Left renal pelvis (tissue), 4 donors: ENCODE data around the gene RIPK1. TPM values are rescaled to one million over a fixed set of nuclear protein-coding genes. Genes with fewer than 3 reads are reported as not detected.

Source experiments
- DNase-seq, 4 donors: peaks; one replicate each; pipeline ENCODE4 v3.0.0-alpha.2; 2013; ENCODE audit warnings: low read depth in 4 of 4, low spot score in 3 of 4
- polyA plus RNA-seq, 4 donors: library from polyadenylated mRNA; unstranded; fragments of 120-200 nt; gene quantifications; one replicate each; pipeline ENCODE4 v1.2.1, GENCODE V29; 2013; ENCODE audit not compliant: insufficient read length in 4 of 4

Gene RIPK1
- polyA plus RNA-seq, 4 donors = 20.7 to 27.7 (median 25.7) TPM

DNA sequence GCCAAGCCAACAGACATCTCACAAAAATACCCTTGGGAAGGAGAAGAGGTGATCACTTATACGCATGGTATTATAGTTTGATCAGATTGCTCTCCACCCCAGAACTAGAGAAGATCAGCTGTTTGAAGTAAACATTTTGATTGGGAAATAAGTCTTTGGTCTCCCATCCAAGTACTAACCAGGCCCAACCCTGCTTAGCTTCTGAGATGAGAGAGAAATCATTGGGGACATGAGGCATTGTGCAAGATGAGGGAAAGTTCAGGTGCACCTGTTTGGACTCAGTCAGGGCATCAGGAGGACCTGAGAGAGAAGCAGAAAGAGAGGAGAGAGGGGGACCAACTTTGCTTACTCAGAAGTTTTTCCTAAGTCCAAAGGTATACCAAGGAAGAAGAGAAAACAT is 11.4 kb downstream of the RIPK1 start:
- no peak for DNase-seq

DNA sequence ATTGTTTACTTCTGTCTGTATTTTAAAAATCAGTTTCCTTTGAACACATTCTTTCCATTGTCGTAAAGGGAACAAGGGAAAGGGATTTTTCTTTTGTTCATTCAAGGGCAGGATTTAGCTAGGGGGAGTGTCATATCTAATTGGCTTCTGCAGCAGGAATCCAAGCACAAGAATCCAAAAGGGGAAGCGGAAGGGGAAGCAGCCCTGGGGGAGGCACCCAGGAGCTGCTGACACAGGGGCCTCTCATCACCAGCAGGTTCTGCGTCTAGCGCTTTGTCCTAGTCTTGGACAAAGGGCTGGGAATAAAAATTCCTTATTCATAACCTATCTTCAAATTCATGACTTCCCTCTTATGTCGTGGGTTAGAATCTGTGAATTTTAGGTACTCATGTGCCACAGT is 13.7 kb downstream of the RIPK1 start:
- DNase-seq = no peak

DNA sequence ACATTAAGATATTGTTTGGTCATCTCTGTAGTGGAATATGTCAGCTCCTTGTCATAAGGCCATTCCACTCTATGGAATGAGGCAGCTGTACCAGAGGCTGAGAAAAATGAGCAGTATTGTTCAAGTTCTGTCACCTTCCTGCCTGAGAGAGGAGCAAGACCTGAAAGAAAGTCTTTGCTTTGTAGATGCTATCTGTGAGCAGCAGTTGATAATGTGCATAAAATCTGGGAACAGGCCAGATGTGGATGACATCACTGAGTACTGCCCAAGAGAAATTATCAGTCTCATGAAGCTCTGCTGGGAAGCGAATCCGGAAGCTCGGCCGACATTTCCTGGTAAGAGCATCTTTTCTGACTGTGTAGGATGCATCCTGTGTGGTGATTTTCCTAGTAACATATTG is 16.8 kb downstream of the RIPK1 start:
- no peak for DNase-seq

DNA sequence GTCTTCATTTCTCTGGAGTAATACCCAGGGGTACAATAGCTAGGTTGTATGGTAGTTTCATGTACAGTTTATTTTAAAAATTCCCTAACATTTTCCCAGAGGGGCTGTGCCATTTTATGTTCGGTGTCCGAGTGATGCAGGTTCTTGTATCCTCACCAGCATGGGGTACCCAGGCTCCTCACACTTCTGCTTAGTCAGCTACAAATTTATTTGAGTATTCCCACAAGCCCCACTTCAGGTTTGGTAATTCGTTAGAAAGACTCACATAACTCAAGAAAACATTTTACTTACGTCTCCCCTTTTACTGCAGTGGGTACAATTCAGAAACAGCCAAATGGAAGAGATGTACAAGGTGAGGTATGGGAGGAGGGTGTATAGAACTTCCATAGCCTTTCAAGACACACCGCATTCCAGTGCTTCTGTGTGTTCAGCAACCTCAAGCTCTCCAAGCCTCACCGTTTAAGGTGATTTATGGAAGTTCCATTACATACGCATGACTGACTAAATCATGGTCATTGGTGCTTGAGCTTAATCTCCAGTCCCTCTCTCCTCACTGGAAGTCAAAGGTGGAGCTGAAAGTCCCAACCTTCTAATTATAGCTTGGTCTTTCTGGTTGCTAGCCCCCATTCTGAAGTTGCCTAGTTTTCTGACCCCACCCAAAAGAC is 18.1 kb downstream of the RIPK1 start:
- peak in 2 of 4 donors; percentile 22 to 55 for DNase-seq

DNA sequence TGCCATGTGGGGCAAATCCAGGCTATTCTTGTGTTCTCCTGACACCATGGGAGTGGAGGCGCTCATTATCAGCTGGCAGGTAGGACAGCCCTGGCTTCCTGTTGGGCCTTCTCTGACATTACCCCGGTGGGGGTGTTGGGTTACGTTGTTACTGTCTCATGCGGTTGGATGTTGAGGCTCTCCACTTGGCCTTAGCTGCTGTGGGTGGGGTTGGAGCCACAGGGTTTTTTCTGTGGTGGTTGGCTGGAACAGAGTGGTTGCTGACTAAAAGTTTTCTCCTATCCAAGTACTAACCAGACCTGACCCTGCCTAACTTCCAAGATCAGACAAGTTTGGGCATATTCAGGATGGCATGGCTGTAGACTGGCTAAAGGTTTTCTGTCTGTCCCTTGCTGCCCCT is 20.2 kb downstream of the RIPK1 start:
- no peak for DNase-seq

DNA sequence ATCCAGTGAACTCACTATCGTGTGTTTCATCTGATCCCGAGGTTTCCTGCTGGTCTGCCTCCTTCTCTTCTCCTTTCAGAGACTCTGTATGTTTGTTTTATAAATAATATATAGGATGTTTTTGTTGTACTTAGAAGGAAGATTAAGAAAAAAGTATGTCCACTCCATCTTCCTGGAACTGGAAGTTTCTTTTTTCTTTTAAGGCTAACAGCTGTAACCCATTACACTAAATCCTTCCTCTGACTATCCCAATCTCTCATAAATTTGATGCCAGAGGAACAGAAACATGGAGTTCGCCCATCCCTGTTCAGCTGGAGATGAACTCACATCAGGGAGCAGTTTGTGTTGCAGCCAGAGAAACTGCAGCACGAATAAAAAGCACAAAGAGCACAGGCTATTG is 20.7 kb downstream of the RIPK1 start:
- DNase-seq = peak in 2 of 4 donors; percentile 20 to 34

DNA sequence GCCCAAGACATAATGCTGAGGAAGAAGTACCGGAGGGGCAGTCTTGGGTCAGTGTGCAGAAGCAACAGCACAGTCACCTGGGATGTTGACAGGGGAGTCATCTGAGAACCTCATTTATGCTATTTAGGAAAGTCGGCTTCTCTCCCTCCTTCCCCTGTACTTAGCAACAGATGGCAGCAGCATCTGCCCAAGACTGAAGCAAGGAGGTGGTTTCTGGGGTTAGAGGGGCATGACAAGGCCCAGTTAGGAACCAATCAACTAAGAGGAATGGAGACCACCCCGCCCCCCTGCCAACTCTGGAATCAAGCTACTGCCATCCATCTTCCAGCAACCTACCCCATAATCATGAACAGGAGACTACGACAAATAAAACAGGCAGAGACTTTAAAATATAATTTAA is 21.7 kb downstream of the RIPK1 start:
- no peak for DNase-seq

DNA sequence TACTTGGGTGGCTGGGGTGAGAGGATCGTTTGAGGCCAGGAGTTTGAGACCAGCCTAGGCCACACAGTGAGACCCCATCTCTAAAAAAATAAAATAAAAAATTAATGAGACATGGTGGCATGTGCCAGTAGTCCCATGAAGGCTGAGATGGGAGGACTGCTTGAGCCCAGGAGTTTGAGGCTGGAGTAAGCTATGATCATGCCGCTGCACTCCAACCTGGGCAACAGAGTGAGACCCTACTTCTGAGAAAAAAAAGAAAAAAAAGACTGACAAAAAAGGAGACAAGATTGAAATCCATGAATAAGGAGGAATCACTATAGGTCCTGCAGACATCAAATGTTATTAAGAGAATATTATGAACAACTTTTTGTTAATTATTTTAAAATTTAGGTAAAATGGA is 26.5 kb downstream of the RIPK1 start:
- DNase-seq = no peak

DNA sequence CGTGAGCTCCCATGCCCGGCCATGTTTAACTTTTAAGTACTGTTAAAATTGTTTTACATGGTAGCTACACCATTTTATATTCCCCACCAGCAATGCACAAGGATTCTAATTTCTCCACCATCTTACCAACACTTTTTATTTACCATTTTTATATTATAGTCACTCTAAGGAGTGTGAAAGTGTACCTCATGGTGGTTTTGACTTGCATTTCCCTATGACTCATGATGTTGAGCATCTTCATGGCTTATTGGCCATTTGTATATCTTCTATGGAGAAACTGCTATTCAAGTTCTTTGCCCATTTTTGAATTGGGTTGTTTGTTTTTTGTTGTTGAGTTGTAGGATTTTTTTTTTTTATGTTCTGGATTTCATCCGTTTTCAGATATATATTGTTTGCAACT is 34.6 kb downstream of the RIPK1 start:
- no peak for DNase-seq

DNA sequence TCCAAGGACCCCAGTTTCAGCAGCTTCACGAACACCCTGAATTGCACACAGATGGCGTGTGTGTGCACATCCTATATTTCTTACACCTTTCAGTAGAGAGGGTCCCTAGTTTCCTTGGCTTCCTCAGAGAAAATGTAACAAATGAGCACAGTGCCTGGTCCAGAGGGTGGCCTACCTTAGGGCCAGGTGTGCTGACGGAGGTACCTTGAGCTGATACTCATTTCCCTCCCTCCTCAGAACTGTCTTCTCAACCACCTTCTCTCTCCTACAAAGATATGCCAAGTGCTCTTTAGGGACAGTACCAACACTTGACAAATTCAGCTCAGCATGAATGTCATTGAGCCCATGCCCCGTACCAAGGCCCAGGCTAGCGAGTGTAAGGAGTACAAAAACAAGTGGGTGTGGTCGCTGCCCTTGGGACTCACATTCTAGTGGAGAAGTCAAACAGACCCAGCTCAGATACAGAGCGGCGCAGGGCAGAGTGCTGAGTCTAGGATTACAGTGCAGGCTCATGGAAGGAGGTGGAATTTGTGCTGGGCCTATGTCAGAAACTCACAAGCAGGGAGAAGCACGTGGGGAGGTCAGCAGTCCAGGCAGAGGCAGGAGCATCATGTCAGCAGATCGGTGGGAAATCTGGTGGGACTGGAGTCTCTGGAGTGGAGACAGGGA is 40.6 kb downstream of the RIPK1 start:
- DNase-seq = no peak

DNA sequence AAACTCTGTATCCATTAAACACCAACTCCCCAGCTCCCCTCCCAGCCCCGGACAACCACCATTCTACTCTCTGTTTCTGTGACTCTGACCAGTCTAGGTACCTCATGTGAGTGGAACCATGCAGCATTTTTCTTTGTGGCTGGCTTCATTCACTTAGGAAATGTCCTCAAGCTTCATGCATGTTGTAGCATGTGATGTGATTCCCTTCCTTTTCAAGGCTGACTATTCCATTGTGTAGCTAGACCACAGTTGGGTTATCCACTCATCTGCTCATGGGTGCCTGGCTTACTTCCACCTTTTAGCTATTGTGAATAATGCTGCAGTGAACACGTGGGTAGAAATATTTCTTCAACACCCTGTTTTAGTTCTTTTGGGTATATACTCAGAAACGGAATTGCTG is 41.5 kb downstream of the RIPK1 start:
- DNase-seq = no peak

DNA sequence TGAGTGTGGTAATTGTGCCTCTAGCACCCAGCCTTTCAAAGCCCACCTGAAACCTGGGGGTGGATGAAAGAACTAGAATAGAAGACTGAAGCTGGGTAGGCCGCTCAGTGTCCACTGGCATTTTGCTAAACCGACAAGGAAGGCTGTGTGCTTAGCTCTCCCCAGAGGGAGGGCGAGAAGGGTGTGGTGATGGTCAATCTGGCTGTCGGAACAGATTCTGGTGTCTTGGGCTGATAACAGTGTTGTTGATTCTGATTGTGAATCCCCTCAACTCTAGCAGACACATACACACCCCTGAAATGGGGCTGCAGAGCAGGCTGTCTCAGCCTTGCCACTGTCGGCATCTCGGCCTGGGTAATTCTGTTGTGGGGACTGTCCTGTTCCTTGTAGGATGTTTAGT is 46.1 kb downstream of the RIPK1 start:
- no peak for DNase-seq

DNA sequence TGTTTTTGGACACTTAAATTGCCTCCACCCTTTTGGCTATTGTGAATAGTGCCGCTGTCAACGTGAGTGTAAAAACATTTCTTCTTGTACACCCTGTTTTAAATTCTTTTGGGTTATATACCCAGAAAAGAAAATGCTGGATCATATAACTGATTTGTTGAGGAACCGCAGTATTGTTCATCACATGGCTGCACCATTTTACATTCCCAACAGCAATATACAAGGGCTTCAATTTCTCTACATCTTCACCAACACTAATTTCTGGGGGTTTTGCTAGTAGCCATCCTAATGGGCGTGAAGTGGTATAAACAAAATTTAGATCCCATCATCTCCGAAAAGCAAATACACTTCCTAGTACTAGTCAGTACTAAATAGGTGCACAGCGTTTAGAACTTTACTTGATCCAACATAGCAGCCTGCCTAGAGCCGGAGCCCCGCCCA is 49.6 kb downstream of the RIPK1 start:
- DNase-seq = no peak

DNA sequence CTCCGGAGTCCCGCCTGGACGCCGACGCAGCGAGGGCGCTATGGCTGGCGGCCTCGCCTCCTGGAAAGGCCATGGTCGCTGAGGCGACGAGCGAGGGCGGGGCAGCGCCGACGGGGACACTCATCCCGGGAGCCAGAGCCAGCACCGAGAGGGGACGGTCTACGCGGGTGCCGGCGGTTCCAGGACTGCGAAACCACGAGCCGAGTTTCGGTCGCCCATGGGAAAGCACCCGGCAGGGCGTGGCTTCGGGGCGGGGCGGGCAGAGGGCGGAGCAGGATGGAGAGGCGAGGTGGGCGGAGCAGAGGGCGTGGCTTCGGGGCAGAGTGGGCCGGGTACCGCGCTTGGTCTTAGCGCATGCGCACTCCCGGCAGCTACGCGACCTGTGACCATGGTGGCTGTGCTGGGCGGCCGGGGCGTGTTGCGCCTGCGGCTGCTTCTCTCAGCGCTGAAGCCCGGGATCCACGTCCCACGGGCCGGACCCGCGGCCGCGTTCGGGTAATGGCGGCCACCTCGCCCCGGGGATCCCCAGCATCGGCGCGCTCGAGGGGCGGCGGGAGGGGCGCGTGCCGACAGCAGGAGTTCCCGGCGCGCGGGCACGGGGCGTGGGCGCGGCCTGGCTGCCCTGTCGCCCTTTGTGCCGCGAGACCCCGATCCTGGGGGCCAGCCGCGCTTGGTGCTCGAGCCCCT is 50.2 kb downstream of the RIPK1 start, which contains the start of gene BPHL:
TSS of gene BPHL (plus strand) at position 359 of the 687 bp plus-strand sequence. CDS start at position 389, 30 bp downstream.
- DNase-seq = peak; percentile 88 to 91 (median 90)

DNA sequence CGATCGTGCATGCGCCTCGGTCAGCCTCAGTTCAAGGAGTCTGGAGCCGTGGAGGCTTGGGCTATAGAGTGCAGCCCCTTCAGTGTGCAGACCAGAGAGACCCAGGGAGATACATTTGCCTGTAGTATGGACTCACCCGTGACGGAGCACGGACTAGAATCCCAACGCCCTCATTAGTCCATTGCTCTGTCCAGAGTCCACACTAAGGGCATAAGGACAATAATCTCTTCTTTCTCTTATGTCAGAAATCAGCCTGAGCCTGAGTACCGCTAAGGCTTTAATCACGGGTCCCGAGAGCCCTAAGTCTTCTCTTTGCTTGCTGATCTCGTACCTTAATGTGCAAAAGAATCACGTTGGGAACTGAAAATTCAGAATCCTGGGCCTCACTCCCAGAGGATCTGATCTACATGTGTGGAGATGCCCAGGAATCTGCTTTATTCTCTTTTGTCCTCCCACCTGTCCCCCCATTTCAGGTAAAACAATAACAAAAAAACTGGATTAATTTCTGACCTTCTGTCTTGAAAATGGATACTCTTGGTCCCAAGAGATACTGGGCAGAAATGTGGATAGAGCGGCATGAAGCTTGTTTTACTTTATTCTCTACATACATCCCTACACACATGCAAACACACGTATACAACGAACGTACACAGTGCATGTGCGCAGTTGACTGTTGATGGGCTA is 50.9 kb downstream of the RIPK1 start:
- peak in 1 of 4 donors; percentile 31 for DNase-seq

DNA sequence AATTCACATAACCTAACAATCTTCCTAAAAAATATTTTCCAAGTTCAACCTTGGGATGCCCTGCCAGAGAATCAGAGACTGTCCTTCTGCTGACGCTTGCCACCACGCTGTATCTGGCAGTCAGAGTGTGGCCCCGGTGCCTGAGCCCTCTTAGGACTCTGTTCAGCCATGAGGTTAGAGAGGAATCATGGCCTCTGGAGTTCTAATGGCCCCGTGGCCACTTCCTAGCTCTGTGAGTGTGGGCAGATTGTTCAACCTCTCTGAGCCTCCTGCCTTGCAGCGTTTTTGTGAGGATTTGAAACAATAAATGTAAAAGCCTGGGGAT is 52.4 kb downstream of the RIPK1 start:
- no peak for DNase-seq

DNA sequence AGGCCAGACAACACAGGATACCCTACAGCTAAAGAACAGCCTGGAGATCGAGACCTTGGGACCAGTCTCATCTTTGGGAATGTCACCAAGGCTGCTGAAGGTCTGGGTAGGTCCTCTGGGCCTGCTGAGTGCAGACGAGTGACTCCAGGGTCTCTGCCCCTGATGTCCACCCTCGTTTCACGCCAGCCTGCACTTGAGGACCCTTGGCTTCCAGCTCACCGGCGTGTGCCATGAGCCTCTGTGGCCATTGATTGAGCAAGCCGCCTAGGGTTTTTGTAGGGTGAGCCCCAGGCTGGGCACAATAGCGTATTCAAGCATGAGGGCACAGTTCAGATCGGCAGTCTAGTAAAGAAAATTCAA is 54.5 kb downstream of the RIPK1 start:
- DNase-seq = no peak

DNA sequence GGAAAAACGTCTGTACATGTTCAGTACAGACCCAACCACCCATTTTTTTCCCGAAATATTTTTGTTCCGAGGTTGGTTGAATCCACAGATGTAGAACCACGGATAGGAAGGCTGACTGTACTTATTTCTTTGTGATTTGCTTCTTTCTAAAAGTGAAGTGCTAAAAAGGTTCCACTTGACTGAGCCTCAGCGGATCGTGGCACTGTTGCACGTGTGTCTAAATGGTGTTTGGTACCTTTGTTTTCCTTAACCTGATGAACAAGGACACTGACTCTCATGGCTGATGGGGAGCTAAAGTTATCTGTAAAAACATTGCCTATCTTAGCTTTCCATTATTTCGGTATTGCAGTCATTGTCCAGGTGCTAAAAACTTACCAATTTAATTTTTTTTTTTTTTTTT is 56.4 kb downstream of the RIPK1 start:
- no peak for DNase-seq

DNA sequence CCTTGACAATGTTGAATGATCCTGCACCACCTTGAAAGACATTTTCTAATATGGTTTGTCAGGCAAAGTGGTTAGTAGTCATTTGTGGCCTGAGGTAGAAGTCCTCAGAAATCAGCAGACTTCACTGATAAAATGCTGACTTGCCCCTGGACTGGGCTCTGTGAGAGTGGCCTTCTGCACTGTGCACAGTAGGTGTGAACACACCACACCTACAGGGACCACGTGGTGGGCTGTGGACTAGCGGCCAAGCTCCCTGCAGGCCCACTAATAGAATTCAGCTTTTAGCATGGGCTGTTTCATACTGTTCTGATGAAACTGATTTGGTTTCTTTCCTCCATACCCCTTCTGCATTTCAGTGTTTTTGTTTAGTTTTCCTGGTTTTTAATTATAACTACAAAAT is 57.5 kb downstream of the RIPK1 start:
- no peak for DNase-seq

DNA sequence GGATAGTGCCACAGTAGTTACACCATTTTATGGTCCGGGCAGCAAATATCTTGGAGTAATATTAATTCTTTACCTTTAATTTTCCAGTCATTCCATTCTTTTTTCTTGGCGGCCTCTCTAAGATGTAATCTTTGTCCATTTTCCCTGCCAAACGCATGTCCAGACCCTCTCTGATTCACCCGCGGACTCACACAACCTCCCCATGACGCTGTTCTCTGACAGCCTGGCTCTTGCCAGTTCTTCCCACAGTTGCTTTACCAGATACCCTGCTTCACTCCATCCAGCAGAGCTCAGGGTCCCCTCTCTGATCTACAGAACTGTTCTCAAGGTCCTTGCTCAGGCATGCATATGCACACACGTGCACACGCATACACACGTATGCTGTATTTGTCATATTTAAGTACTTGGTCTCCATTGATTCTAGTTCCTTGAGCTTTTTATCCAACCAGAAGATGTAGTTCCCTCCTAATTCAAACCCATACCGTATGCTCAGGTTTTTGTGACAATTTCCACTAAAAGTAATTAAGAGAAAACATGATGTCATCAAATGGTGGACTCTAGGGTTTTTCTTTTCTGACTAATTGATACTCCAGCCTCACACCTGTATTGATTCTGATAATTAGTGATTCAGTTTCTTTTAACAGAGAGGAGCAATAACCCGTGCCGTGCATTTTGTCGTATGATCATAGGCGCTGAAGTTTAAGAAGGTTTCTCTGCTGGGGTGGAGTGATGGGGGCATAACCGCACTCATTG is 60.2 kb downstream of the RIPK1 start:
- DNase-seq = no peak

DNA sequence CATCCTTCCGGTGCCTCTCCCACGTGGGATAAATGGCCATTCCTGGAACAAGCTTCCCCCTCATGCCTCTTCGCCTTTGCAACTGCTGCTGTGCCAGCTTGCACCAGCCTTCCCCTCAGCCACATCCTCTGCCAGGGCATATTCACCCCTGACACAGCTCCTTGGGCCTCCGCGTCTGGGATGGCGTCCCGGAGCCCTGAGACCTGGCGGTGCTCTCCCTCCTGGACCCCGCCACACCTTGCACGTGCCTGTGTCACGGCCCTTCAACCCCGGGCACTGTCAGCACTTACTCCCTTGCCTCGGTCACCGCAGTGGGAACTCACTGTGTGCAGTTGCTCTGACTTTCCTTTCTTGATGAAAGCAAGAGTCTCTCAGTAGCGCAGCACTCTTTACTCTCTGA is 63.4 kb downstream of the RIPK1 start:
- DNase-seq = no peak
